ENCODE measurements around the gene TSPAN9. TPM values are rescaled to one million over a fixed set of nuclear protein-coding genes. Genes with fewer than 3 reads are reported as not detected.

TSPAN9 gene
- total RNA-seq, 1 donor from 2014 or later = 40.9 TPM

DNA sequence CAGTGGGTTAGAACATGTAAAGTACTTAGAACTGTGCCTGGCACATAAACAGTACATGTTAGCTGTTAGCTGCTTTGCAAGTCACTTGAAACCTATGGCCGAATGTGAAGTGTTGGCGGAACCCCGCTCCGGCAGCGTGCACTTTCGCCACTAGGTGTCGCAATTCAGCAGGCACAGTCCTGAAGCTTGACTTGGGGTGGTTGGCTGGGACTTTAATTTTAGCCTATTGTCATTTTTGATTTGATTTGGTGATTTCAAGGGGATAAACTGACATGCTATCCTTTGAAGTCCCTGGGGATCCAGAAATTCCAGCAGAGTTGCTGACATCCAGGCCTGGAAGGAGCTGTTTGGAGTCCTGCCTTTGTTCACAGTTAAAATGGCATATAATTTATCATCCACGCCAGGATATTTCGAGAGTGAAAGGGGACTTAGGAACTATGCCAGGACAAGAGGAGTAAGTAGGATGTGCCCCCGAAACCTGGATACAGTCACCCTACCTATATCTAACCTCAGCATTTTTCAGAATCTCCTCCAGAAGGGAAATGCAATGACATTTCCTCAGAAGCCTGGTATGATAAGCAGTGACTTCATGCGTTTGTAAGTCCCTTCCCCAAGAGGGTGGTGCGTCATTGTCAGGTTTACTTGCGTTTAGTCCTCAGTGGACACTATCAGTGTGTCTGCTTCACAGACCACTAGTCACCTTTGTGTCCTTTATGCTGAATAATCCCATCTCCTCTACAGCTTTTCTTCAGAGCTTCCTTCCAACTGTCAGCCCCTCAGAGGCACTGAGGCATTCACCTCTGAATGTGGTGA, 3.5 kb upstream of the TSPAN9 start:
- Histone ChIP-seq H3K79me2 (ENCODE audit: insufficient read depth, low read length) (peaks cover 11% of the 10 kb centered on the region), H3K27ac (ENCODE audit: low read depth, low read length) (no peak overlapping the region), H3K4me3 (ENCODE audit: insufficient read depth, low read depth, low read length) (no peak overlapping the region), H3K9ac (ENCODE audit: low read length) (peak overlapping the region; percentile 12), H3K36me3 (ENCODE audit: insufficient read depth, low read length) (no peaks in the 10 kb centered on the region), H2AFZ (ENCODE audit: low read depth, low read length) (no peak overlapping the region), H3K27me3 (ENCODE audit: insufficient read depth, low read length) (no peaks in the 10 kb centered on the region), H4K20me1 (ENCODE audit: insufficient read depth, low read length) (peaks cover 8% of the 10 kb centered on the region), H3K4me1 (ENCODE audit: insufficient read depth, low read length) (peaks cover 29% of the 10 kb centered on the region), H3K9me3 (ENCODE audit: insufficient read depth, low read depth, low read length) (no peaks in the 10 kb centered on the region), H3K4me2 (ENCODE audit: low read length) (peak overlapping the region; percentile 53)
- Mint-ChIP-seq H3K27me3 (ENCODE audit: low read depth, unreplicated experiment) (peaks cover 6% of the 10 kb centered on the region), H3K27ac (ENCODE audit: unreplicated experiment) (no peak overlapping the region), H3K36me3 (ENCODE audit: low read depth, unreplicated experiment) (peaks cover 2% of the 10 kb centered on the region), H3K4me1 (ENCODE audit: low read depth, unreplicated experiment) (peaks cover 13% of the 10 kb centered on the region), H3K9me3 (ENCODE audit: unreplicated experiment) (no peaks in the 10 kb centered on the region), H3K4me3 (ENCODE audit: unreplicated experiment) (no peak overlapping the region)
- FAIRE-seq (peak; percentile 39), DNase-seq (ENCODE audit: low read depth) (peak; percentile 79)
- TF ChIP-seq, protein P1, sequence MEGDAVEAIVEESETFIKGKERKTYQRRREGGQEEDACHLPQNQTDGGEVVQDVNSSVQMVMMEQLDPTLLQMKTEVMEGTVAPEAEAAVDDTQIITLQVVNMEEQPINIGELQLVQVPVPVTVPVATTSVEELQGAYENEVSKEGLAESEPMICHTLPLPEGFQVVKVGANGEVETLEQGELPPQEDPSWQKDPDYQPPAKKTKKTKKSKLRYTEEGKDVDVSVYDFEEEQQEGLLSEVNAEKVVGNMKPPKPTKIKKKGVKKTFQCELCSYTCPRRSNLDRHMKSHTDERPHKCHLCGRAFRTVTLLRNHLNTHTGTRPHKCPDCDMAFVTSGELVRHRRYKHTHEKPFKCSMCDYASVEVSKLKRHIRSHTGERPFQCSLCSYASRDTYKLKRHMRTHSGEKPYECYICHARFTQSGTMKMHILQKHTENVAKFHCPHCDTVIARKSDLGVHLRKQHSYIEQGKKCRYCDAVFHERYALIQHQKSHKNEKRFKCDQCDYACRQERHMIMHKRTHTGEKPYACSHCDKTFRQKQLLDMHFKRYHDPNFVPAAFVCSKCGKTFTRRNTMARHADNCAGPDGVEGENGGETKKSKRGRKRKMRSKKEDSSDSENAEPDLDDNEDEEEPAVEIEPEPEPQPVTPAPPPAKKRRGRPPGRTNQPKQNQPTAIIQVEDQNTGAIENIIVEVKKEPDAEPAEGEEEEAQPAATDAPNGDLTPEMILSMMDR (IDR thresholded peaks at IDR 0.05; ENCODE audit: insufficient read depth, low read depth, low read length) = peak; percentile 100
- TF ChIP-seq EZH2 (IDR thresholded peaks at IDR 0.05; ENCODE audit: insufficient read depth, low read length) = no peak

DNA sequence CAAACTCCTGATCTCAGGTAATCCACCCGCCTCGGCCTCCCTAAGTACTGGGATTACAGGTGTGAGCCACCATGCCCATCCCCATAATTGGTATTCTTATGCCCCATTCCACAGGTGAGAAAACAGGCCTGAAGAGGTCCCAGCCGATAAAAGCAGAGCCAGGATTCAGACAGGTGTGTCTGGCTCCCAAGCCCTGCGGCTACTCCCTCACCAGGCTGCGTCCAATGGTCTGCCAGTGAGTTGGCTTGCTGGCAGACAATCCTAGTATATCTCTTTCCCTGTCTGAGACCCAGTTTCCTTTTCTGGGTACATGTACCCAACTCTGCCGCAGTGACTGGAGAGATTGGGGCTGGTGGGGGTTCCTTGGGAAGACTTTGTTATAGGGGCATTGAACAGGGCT, 1.9 kb upstream of the TSPAN9 start:
- H3K9me3 Mint-ChIP-seq (ENCODE audit: unreplicated experiment) = no peaks in the 10 kb centered on the region
- FAIRE-seq = no peak
- peaks cover 21% of the 10 kb centered on the region for H3K79me2 ChIP-seq (ENCODE audit: insufficient read depth, low read length)
- no peaks in the 10 kb centered on the region for H3K36me3 ChIP-seq (ENCODE audit: insufficient read depth, low read length)
- H3K4me3 ChIP-seq (ENCODE audit: insufficient read depth, low read depth, low read length) = no peak overlapping the region
- peaks cover 2% of the 10 kb centered on the region for H3K36me3 Mint-ChIP-seq (ENCODE audit: low read depth, unreplicated experiment)
- no peak overlapping the region for H3K27ac Mint-ChIP-seq (ENCODE audit: unreplicated experiment)
- no peak overlapping the region for H3K27ac ChIP-seq (ENCODE audit: low read depth, low read length)
- no peak for DNase-seq (ENCODE audit: low read depth)
- peaks cover 13% of the 10 kb centered on the region for H3K4me1 Mint-ChIP-seq (ENCODE audit: low read depth, unreplicated experiment)
- peaks cover 3% of the 10 kb centered on the region for H3K27me3 Mint-ChIP-seq (ENCODE audit: low read depth, unreplicated experiment)
- peaks cover 30% of the 10 kb centered on the region for H3K4me1 ChIP-seq (ENCODE audit: insufficient read depth, low read length)
- no peaks in the 10 kb centered on the region for H3K27me3 ChIP-seq (ENCODE audit: insufficient read depth, low read length)
- H3K4me3 Mint-ChIP-seq (ENCODE audit: unreplicated experiment) = peak overlapping the region; percentile 21
- H4K20me1 ChIP-seq (ENCODE audit: insufficient read depth, low read length) = peaks cover 8% of the 10 kb centered on the region
- no peaks in the 10 kb centered on the region for H3K9me3 ChIP-seq (ENCODE audit: insufficient read depth, low read depth, low read length)
- H3K9ac ChIP-seq (ENCODE audit: low read length) = no peak overlapping the region
- no peak overlapping the region for H2AFZ ChIP-seq (ENCODE audit: low read depth, low read length)
- TF ChIP-seq, protein P1 (IDR thresholded peaks at IDR 0.05; ENCODE audit: insufficient read depth, low read depth, low read length) = no peak
- no peak overlapping the region for H3K4me2 ChIP-seq (ENCODE audit: low read length)

DNA sequence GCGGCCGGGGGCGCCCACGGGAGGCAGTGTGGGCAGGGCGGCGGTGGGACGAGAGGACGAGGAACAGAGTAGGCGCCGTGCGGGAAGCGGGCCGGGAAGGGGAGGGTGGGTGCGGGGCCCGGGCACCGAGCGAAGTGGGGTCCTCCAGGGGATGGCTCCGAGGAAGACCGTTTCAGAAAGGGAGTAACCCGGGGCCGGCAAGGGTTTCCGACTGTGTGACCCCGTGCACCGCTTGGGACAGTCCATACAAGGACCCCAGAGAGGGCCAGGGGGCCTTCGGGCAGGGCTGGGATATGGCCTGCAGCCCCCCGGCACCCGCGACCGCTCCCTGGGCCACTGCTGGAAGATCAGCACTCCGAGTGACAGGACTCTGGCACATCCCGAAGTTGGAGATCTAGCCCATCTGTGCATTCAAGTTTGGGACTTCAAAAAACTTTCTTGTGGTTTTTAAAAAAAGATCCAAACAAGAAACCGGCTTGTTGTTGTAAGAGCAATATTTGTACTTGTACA, 448 bp downstream of the TSPAN9 start:
- H3K4me2 ChIP-seq (ENCODE audit: low read length) = peak overlapping the region; percentile 92
- peaks cover 41% of the 10 kb centered on the region for H3K79me2 ChIP-seq (ENCODE audit: insufficient read depth, low read length)
- no peaks in the 10 kb centered on the region for H3K9me3 ChIP-seq (ENCODE audit: insufficient read depth, low read depth, low read length)
- Mint-ChIP-seq H3K9me3 (ENCODE audit: unreplicated experiment) (no peaks in the 10 kb centered on the region), H3K27ac (ENCODE audit: unreplicated experiment) (peak overlapping the region; percentile 62), H3K36me3 (ENCODE audit: low read depth, unreplicated experiment) (peaks cover 6% of the 10 kb centered on the region), H3K27me3 (ENCODE audit: low read depth, unreplicated experiment) (peaks cover 3% of the 10 kb centered on the region), H3K4me3 (ENCODE audit: unreplicated experiment) (peak overlapping the region; percentile 88), H3K4me1 (ENCODE audit: low read depth, unreplicated experiment) (peaks cover 6% of the 10 kb centered on the region)
- TF ChIP-seq, protein P1 (IDR thresholded peaks at IDR 0.05; ENCODE audit: insufficient read depth, low read depth, low read length) = no peak
- no peak for TF ChIP-seq EZH2 (IDR thresholded peaks at IDR 0.05; ENCODE audit: insufficient read depth, low read length)
- peaks cover 30% of the 10 kb centered on the region for H3K4me1 ChIP-seq (ENCODE audit: insufficient read depth, low read length)
- peak overlapping the region; percentile 25 for H3K27ac ChIP-seq (ENCODE audit: low read depth, low read length)
- DNase-seq (ENCODE audit: low read depth) = peak; percentile 28
- H3K4me3 ChIP-seq (ENCODE audit: insufficient read depth, low read depth, low read length) = peak overlapping the region; percentile 67
- H3K27me3 ChIP-seq (ENCODE audit: insufficient read depth, low read length) = no peaks in the 10 kb centered on the region
- no peaks in the 10 kb centered on the region for H3K36me3 ChIP-seq (ENCODE audit: insufficient read depth, low read length)
- H4K20me1 ChIP-seq (ENCODE audit: insufficient read depth, low read length) = peaks cover 29% of the 10 kb centered on the region
- FAIRE-seq = no peak
- H3K9ac ChIP-seq (ENCODE audit: low read length) = peak overlapping the region; percentile 85
- H2AFZ ChIP-seq (ENCODE audit: low read depth, low read length) = peak overlapping the region; percentile 74
